Pancreas (tissue), 10 donors: ENCODE measurements around the gene FRMD4A. TPM values are rescaled to one million over a fixed set of nuclear protein-coding genes. Genes with fewer than 3 reads are reported as not detected.
A peak's percentile ranks its signal among the peaks of the same experiment; 100 is the strongest.

Experiments
- ATAC-seq, 4 donors: fragments of 200-7000 bp; cut with Tn5 transposase; one replicate each; pipeline versions ENCODE4 v1.8.0 to v1.9.1; 2020; ENCODE audit warnings: mild to moderate bottlenecking in 4 of 4, moderate library complexity in 4 of 4
- DNase-seq, 6 donors: peaks; one replicate each; pipeline ENCODE4 v3.0.0-alpha.2; 2020
- FAIRE-seq: peaks from 2 replicates; lab custom pipeline; 2012; peaks lifted over from hg19 to GRCh38; lab: Jason Lieb, UNC
- H3K27ac ChIP-seq, 4 donors: fragments of 200-600 bp; sonication (generic); 1 replicate in 3 of 4; 2 replicates in 1 of 4; pipeline versions ENCODE4 v1.5.0 to v1.8.0; 2020
- H3K27me3 ChIP-seq, 4 donors: fragments of 200-600 bp; one replicate each; pipeline ENCODE4 v1.8.0; 2021
- H3K36me3 ChIP-seq, 3 donors: fragments of 200-600 bp; sonication (generic) in 1 of 3; one replicate each; pipeline versions ENCODE4 v1.5.0 to v1.8.0; 2020 to 2021
- H3K4me1 ChIP-seq, 3 donors: fragments of 200-600 bp; one replicate each; pipeline ENCODE4 v1.8.0; 2021
- H3K4me3 ChIP-seq, 4 donors: fragments of 200-600 bp; sonication (generic) in 2 of 4; one replicate each; pipeline versions ENCODE4 v1.5.0 to v1.8.0; 2020 to 2021
- H3K9me3 ChIP-seq, 4 donors: fragments of 200-600 bp; one replicate each; pipeline ENCODE4 v1.8.0; 2021
- CTCF ChIP-seq, 4 donors: fragments of 200-600 bp; sonication (generic) in 3 of 4; IDR thresholded peaks; one replicate each; pipeline versions ENCODE4 v1.5.0 to v1.8.0; 2021; ENCODE audit warnings: antibody characterized with exemption in 4 of 4
- WGBS, 2 donors: extraction: QIAGEN DNeasy Blood & Tissue Kit; methylation state at CpG; one replicate each; pipeline ENCODE4 v1.1.7; 2013; 5-methylcytosine and 5-hydroxymethylcytosine counted together
- intact Hi-C, 3 donors: fragments of 100-400 bp; cut with DNase I; formaldehyde crosslinking; loops; one replicate each; pipeline versions ENCODE4 v1.11.1 to v1.14.2; 2022
- polyA plus RNA-seq, 2 donors: library from polyadenylated mRNA; stranded (reverse); fragments of 200-250 nt; gene quantifications; one replicate each; pipeline ENCODE4 v1.2.3, GENCODE V29; 2013
- total RNA-seq, 6 donors: library from RNA; stranded (reverse); fragmentation: NEBNext Ultra II Directional in 4 of 6; extraction: Animal tissue kit (Norgen Biotek cat#: 25700) in 4 of 6; gene quantifications; one replicate each; pipeline versions ENCODE4 v1.2.1 to v1.2.4, GENCODE V29; 2021 to 2023
- donor health status: healthy with polysubstance abuse.
- donor health status: DM: no; HTN: no; CAD: no; lungs with moderate emphysema.
- donor health status: DM: no; HTN: no; CAD: no.
- donor health status: control.
- donor health status: control.
- donor health status: Bipolar disorder and iron deficiency.
- donor health status: DM: yes; HTN: yes; CAD: no.
- donor health status: DM: no; HTN: no; CAD: no.
- donor health status: DM: no; HTN: no; CAD: no.
- donor health status: DM: yes; HTN: yes; CAD: no.

Gene FRMD4A
- total and polyA plus RNA-seq, 8 donors, result 13.5 to 27.5 (median 18.7) TPM

GRCh38 chr10:13642293-13642692 lies 688.4 kb downstream of the FRMD4A start:
- no peak for TF ChIP-seq CTCF (IDR thresholded peaks at IDR 0.05)
- 98 to 99% methylated on average over 2 of the region's 2 CpGs for WGBS, 2 donors

GRCh38 chr10:13637894-13638293 lies 692.8 kb downstream of the FRMD4A start:
- intact Hi-C loops, result no loop called here
- Histone ChIP-seq H3K27me3 (no peaks in the 10 kb centered on the region), H3K9me3 (no peaks in the 10 kb centered on the region), H3K27ac (no peak overlapping the region), H3K4me3 (no peak overlapping the region), H3K36me3 (peaks cover 0 to 10% (median 0%) of the 10 kb centered on the region in 3 donors), H3K4me1 (peaks cover 0 to 9% (median 0%) of the 10 kb centered on the region in 3 donors)
- no peak for TF ChIP-seq CTCF (IDR thresholded peaks at IDR 0.05)
- ATAC-seq, result no peak
- 95 to 96% methylated on average over 5 of the region's 5 CpGs for WGBS, 2 donors
- no peak for FAIRE-seq
- no peak for DNase-seq

More at GRCh38 chr10:13642293-13642692, 688.4 kb downstream of the FRMD4A start:
- DNase-seq (no peak), FAIRE-seq (no peak), ATAC-seq (no peak)
- H3K4me1 ChIP-seq, result peaks cover 0 to under 1% (median 0%) of the 10 kb centered on the region in 3 donors
- H3K36me3 ChIP-seq, result peaks cover 0 to 29% (median 9%) of the 10 kb centered on the region in 3 donors
- no peak overlapping the region for H3K4me3 ChIP-seq
- no peaks in the 10 kb centered on the region for H3K27me3 ChIP-seq
- no peaks in the 10 kb centered on the region for H3K9me3 ChIP-seq
- intact Hi-C loops, result no loop called here
- no peak overlapping the region for H3K27ac ChIP-seq

DNA sequence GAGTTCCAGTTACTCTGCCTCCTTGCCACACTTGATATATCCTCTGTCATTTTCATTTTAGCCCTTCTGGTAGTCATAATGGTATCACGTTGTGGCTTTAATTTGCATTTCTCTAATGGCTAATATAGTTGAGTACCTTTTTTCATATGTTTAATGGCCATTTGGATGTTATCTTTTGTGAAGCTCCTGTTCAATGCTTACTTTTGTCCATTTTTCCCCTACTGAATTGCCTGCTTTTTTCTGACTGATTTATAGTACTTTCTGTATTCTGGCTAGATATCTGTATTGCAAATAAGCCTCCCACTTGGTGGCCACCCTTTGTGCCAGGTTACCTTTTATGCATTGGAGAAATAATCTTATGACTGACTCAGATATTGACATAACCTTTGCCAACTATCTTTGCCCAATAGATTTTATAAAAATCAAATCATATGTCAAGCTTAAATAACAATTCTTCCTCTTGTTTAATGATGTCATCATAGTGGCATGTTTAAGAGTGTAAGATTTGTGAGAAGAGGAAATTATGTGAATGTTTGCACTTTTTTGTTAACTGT lies 693.3 kb downstream of the FRMD4A start:
- intact Hi-C loops, result no loop called here
- Histone ChIP-seq H3K27me3 (no peaks in the 10 kb centered on the region), H3K4me1 (peaks cover 0 to 9% (median 0%) of the 10 kb centered on the region in 3 donors), H3K9me3 (no peaks in the 10 kb centered on the region), H3K4me3 (no peak overlapping the region), H3K27ac (peak overlapping the region in 1 of 4 donors; percentile 38), H3K36me3 (peaks cover 0 to 10% (median 0%) of the 10 kb centered on the region in 3 donors)
- DNase-seq (no peak), ATAC-seq (peak in 2 of 4 donors; percentile 44 to 47), FAIRE-seq (no peak)
- whole genome bisulfite sequencing, 2 donors, result 53 to 69% methylated on average over 1 of the region's 1 CpG
- no peak for TF ChIP-seq CTCF (IDR thresholded peaks at IDR 0.05)

DNA sequence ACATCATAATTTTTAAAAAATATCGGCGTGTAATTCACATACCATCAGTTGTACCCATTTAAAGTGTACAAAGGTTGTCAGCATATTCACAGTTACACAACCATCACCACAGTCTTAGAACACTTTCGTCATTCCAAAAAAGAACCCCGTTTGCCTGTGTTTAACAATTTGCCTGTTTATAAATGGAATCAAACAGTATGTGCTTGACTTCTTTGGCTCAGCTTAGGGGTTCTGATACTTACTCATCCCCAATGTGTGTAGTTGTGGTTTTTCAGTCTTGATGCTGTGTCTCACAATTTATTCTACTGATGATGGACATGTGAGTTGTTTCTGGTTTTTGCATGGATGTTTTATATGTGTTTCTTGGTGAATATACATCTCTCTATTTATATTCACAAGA lies 693.9 kb downstream of the FRMD4A start:
- no peak for TF ChIP-seq CTCF (IDR thresholded peaks at IDR 0.05)
- intact Hi-C loops, result no loop called here
- DNase-seq, result no peak

DNA sequence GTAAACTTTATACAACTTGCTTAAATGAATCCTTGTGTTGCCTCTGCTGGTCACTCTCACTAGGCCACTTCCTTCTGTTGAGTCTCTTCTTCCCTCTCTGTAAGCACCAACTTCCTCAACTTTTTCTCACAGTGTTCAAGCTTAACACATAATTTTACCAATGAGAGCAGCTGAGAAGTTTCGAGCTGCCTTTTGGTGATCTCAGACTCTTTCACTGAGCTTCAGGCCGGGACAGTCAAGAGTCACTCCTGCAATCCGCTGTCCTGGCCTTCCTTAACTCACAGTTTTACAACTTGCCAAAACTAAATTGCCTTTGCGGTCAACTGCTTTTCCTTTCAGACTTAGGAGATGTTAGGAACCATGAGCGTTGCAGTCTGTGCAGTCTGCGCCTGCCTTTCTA lies 696.5 kb downstream of the FRMD4A start:
- DNase-seq (no peak), FAIRE-seq (no peak), ATAC-seq (peak in 3 of 4 donors; percentile 39 to 52 (median 41))
- H3K27me3 ChIP-seq, result no peaks in the 10 kb centered on the region
- H3K4me1 ChIP-seq, result peaks cover 0 to 9% (median 0%) of the 10 kb centered on the region in 3 donors
- no peak overlapping the region for H3K4me3 ChIP-seq
- 89 to 94% methylated on average over 6 of the region's 6 CpGs for WGBS, 2 donors
- intact Hi-C loops, result no loop called here
- peaks cover 0 to 2% (median 0%) of the 10 kb centered on the region in 3 donors for H3K36me3 ChIP-seq
- H3K9me3 ChIP-seq, result no peaks in the 10 kb centered on the region
- no peak for TF ChIP-seq CTCF (IDR thresholded peaks at IDR 0.05)
- H3K27ac ChIP-seq, result no peak overlapping the region

More for the DNA sequence above, 693.9 kb downstream of the FRMD4A start:
- FAIRE-seq, result no peak
- Histone ChIP-seq H3K27ac (peak overlapping the region in 1 of 4 donors; percentile 38), H3K36me3 (peaks cover 0 to 10% (median 0%) of the 10 kb centered on the region in 3 donors), H3K9me3 (no peaks in the 10 kb centered on the region), H3K4me1 (peaks cover 0 to 9% (median 0%) of the 10 kb centered on the region in 3 donors), H3K27me3 (no peaks in the 10 kb centered on the region), H3K4me3 (no peak overlapping the region)
- ATAC-seq, result no peak
- 95% methylated on average over 4 of the region's 4 CpGs for WGBS, 2 donors
